ENCODE data around the gene FBXO28. TPM values are rescaled to one million over a fixed set of nuclear protein-coding genes. Genes with fewer than 3 reads are reported as not detected.
A peak's percentile ranks its signal among the peaks of the same experiment; 100 is the strongest.

The FBXO28 gene
- total and polyA plus RNA-seq, 4 donors = 6.8 to 27.4 (median 17.8) TPM

DNA sequence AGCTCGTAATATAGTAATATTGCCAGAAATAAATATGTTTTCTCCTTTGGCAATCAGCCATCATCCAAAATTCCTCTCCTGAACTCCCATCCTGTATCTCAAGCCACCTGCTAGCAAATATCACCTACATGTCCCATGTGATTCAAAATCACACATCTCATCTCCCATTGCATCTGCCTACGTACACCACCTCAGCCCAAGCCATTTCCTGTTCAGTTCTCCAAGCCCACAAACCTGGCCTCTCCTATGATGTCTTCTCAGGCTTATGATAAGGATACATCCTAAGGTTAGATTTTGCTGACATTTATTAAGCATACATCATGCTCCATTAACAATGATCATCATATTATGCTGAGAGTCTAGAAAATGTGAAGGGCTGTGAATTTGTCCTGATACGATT is 37.2 kb downstream of the FBXO28 start:
- Histone ChIP-seq H3K27ac (ENCODE audit: low read depth in 1 of 2, low read length in 2 of 2) (no peak overlapping the region), H3K4me3 (ENCODE audit: low read length in 2 of 2) (no peak overlapping the region), H3K4me1 (ENCODE audit: control insufficient read depth in 1 of 2, insufficient read depth in 2 of 2, low read length in 2 of 2) (no peaks in the 10 kb centered on the region), H3K27me3 (ENCODE audit: control insufficient read depth in 1 of 2, insufficient read depth in 2 of 2, low read length in 1 of 2) (no peaks in the 10 kb centered on the region), H3K36me3 (ENCODE audit: control insufficient read depth in 1 of 2, insufficient read depth in 2 of 2, low read length in 1 of 2) (peaks cover 0 to 2% of the 10 kb centered on the region in 2 donors), H3K9me3 (ENCODE audit: control insufficient read depth, low read length) (no peaks in the 10 kb centered on the region)
- intact Hi-C loops (cut with DNase I) = no loop called here
- DNase-seq (no peak), ATAC-seq (ENCODE audit: low FRiP score) (no peak)
- 80 to 95% methylated on average over 3 of the region's 3 CpGs for WGBS, 2 donors

DNA sequence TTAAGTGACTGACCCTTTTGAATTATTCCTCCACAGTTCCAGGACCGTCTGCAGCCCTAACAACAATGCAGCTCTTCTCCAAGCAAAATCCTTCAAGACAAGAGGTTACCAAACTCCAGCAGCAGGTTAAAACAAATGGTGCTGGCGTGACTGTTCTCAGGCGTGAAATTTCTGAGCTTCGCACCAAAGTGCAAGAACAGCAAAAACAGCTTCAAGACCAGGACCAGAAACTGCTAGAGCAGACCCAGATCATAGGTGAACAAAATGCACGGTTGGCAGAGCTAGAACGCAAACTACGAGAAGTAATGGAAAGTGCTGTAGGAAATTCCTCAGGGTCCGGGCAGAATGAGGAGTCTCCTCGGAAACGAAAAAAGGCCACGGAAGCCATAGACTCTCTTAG is 43.4 kb downstream of the FBXO28 start:
- Histone ChIP-seq H3K4me3 (ENCODE audit: low read length in 2 of 2) (no peak overlapping the region), H3K27me3 (ENCODE audit: control insufficient read depth in 1 of 2, insufficient read depth in 2 of 2, low read length in 1 of 2) (no peaks in the 10 kb centered on the region), H3K36me3 (ENCODE audit: control insufficient read depth in 1 of 2, insufficient read depth in 2 of 2, low read length in 1 of 2) (peaks cover 0 to 10% of the 10 kb centered on the region in 2 donors), H3K27ac (ENCODE audit: low read depth in 1 of 2, low read length in 2 of 2) (no peak overlapping the region), H3K4me1 (ENCODE audit: control insufficient read depth in 1 of 2, insufficient read depth in 2 of 2, low read length in 2 of 2) (no peaks in the 10 kb centered on the region), H3K9me3 (ENCODE audit: control insufficient read depth, low read length) (no peaks in the 10 kb centered on the region)
- DNase-seq (no peak), ATAC-seq (ENCODE audit: low FRiP score) (no peak)
- intact Hi-C loops (cut with DNase I) = no loop called here
- 84 to 85% methylated on average over 11 of the region's 11 CpGs for WGBS, 2 donors

DNA sequence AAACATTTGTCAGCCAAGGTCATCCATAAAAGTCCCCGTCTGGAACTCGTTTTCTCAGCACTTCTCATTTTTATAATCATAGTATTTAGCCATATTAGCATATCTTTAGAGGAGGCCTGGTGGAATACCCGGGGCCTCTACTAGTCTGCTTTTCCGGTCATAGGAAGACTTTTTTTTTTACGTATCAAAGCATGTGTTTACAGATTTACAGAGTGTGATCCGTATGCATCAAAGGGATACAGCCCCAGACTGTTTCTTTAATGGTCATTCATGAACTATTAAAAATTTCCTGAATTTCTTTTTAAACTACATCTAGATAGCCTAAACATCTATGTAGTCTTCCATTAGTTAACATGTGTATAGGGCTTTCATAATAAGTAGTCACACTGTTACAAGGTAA is 45.6 kb downstream of the FBXO28 start:
- H3K27me3 ChIP-seq (ENCODE audit: control insufficient read depth in 1 of 2, insufficient read depth in 2 of 2, low read length in 1 of 2) = no peaks in the 10 kb centered on the region
- no peak for ATAC-seq (ENCODE audit: low FRiP score)
- H3K9me3 ChIP-seq (ENCODE audit: control insufficient read depth, low read length) = no peaks in the 10 kb centered on the region
- H3K4me1 ChIP-seq (ENCODE audit: control insufficient read depth in 1 of 2, insufficient read depth in 2 of 2, low read length in 2 of 2) = no peaks in the 10 kb centered on the region
- H3K27ac ChIP-seq (ENCODE audit: low read depth in 1 of 2, low read length in 2 of 2) = no peak overlapping the region
- no peak overlapping the region for H3K4me3 ChIP-seq (ENCODE audit: low read length in 2 of 2)
- intact Hi-C loops (cut with DNase I) = no loop called here
- DNase-seq = no peak
- H3K36me3 ChIP-seq (ENCODE audit: control insufficient read depth in 1 of 2, insufficient read depth in 2 of 2, low read length in 1 of 2) = peaks cover 0 to 7% of the 10 kb centered on the region in 2 donors
- 68 to 70% methylated on average over 6 of the region's 6 CpGs for WGBS, 2 donors

DNA sequence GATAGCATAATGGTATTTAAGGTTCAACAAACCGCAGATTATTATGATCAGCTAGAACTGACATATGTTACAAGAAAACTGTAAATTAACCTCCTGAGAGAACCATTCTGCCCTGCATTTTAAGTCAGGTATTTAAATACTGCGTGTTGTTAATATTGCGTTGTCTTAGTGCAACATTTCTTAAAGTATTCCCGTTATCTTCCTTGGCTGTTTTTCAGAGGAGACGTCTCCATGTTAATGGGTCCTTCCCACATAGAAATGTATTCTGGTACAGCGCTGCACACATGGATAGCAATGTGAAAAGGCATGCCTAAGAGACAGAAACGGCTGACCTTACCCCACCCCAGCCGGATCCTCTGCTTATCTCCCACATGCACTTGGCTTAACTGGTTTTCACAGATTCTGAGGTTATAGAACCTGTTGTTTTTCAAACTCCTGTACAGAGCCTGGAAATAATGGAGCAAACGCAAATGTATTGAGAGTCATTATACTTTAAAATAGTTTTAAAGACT is 46.3 kb downstream of the FBXO28 start:
- Histone ChIP-seq H3K36me3 (ENCODE audit: control insufficient read depth in 1 of 2, insufficient read depth in 2 of 2, low read length in 1 of 2) (peaks cover 0 to 7% of the 10 kb centered on the region in 2 donors), H3K4me1 (ENCODE audit: control insufficient read depth in 1 of 2, insufficient read depth in 2 of 2, low read length in 2 of 2) (no peaks in the 10 kb centered on the region), H3K9me3 (ENCODE audit: control insufficient read depth, low read length) (no peaks in the 10 kb centered on the region), H3K27ac (ENCODE audit: low read depth in 1 of 2, low read length in 2 of 2) (no peak overlapping the region), H3K27me3 (ENCODE audit: control insufficient read depth in 1 of 2, insufficient read depth in 2 of 2, low read length in 1 of 2) (no peaks in the 10 kb centered on the region), H3K4me3 (ENCODE audit: low read length in 2 of 2) (no peak overlapping the region)
- DNase-seq (no peak), ATAC-seq (ENCODE audit: low FRiP score) (no peak)
- intact Hi-C loops (cut with DNase I) = no loop called here
- WGBS, 2 donors = 89% methylated on average over 9 of the region's 9 CpGs

DNA sequence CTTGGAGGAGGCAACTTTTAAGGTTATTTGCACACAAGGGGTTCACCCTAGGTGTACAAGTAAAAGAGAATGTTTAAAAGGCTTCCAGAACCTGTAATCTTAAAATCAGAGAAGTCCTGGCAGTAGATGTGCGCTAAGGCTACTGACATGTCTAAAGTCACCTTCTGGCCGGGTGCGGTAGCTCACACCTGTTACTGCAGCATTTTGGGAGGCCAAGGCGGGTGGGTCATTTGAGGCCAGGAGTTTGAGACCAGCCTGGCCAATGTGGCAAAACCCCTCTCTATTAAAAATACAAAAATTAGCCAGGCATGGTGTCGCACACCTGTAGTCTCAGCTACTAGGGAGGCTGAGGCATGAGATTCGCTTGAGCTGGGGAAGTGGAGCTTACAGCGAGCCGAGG is 48.9 kb downstream of the FBXO28 start:
- WGBS, 2 donors = 97% methylated on average over 8 of the region's 8 CpGs
- no peak for ATAC-seq (ENCODE audit: low FRiP score)
- H3K4me1 ChIP-seq (ENCODE audit: control insufficient read depth in 1 of 2, insufficient read depth in 2 of 2, low read length in 2 of 2) = no peaks in the 10 kb centered on the region
- no peaks in the 10 kb centered on the region for H3K9me3 ChIP-seq (ENCODE audit: control insufficient read depth, low read length)
- H3K36me3 ChIP-seq (ENCODE audit: control insufficient read depth in 1 of 2, insufficient read depth in 2 of 2, low read length in 1 of 2) = peaks cover 0 to 3% of the 10 kb centered on the region in 2 donors
- intact Hi-C loops (cut with DNase I) = no loop called here
- no peak overlapping the region for H3K27ac ChIP-seq (ENCODE audit: low read depth in 1 of 2, low read length in 2 of 2)
- no peak overlapping the region for H3K4me3 ChIP-seq (ENCODE audit: low read length in 2 of 2)
- no peak for DNase-seq
- no peaks in the 10 kb centered on the region for H3K27me3 ChIP-seq (ENCODE audit: control insufficient read depth in 1 of 2, insufficient read depth in 2 of 2, low read length in 1 of 2)

DNA sequence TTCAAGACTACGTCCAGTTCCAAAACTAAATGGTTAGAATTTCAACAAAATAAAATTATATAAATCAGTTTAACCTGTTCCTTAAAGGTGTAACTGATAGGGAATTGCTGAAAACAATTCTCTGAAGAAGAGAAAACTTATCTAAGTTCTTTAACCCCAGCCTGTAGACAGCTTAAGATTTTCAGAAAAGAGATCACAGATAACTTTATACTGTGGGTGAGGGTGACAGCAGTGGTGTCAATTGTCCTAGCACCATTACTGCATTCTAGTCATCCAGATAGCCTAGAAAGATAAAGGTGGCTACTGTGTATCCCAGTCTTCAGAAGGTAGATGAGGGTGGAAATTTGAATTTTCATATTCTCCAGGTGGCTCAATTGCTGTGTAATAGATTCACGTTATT is 49.4 kb downstream of the FBXO28 start:
- Histone ChIP-seq H3K9me3 (ENCODE audit: control insufficient read depth, low read length) (no peaks in the 10 kb centered on the region), H3K27ac (ENCODE audit: low read depth in 1 of 2, low read length in 2 of 2) (no peak overlapping the region), H3K36me3 (ENCODE audit: control insufficient read depth in 1 of 2, insufficient read depth in 2 of 2, low read length in 1 of 2) (peaks cover 0 to 3% of the 10 kb centered on the region in 2 donors), H3K4me1 (ENCODE audit: control insufficient read depth in 1 of 2, insufficient read depth in 2 of 2, low read length in 2 of 2) (no peaks in the 10 kb centered on the region), H3K27me3 (ENCODE audit: control insufficient read depth in 1 of 2, insufficient read depth in 2 of 2, low read length in 1 of 2) (no peaks in the 10 kb centered on the region), H3K4me3 (ENCODE audit: low read length in 2 of 2) (no peak overlapping the region)
- DNase-seq (no peak), ATAC-seq (ENCODE audit: low FRiP score) (no peak)
- intact Hi-C loops (cut with DNase I) = no loop called here
- WGBS, 2 donors = 65 to 84% methylated on average over 2 of the region's 2 CpGs

DNA sequence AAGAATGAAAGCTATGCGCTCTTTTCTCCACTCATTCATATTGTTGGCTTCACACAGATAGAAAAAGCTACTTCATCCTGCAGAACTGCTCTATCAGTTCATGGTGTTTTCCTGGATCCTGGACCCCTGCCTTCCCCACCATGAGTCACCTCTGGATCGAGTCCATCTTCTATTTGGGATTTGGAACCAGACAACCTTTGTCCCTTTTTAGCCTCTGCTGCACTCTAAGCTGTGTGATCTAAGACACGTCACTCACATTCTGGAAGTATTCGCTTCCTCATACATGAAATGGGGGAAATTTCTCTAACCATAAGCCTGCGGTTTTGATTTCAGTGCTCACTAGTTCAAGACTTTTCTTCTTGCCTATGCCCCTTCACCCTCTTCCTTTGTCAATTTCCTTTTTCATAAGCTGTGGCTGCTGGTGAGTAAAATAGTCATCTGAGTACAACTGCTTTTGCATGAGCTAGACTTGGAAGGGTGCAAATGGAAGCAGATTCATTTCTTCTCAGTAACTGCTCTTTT is 55.0 kb downstream of the FBXO28 start:
- Histone ChIP-seq H3K4me1 (ENCODE audit: control insufficient read depth in 1 of 2, insufficient read depth in 2 of 2, low read length in 2 of 2) (peaks cover 0 to 5% of the 10 kb centered on the region in 2 donors), H3K27ac (ENCODE audit: low read depth in 1 of 2, low read length in 2 of 2) (peak overlapping the region in 1 of 2 donors; percentile 71), H3K36me3 (ENCODE audit: control insufficient read depth in 1 of 2, insufficient read depth in 2 of 2, low read length in 1 of 2) (no peaks in the 10 kb centered on the region), H3K4me3 (ENCODE audit: low read length in 2 of 2) (no peak overlapping the region), H3K9me3 (ENCODE audit: control insufficient read depth, low read length) (no peaks in the 10 kb centered on the region), H3K27me3 (ENCODE audit: control insufficient read depth in 1 of 2, insufficient read depth in 2 of 2, low read length in 1 of 2) (no peaks in the 10 kb centered on the region)
- intact Hi-C loops (cut with DNase I) = no loop called here
- WGBS, 2 donors = 1 to 2% methylated on average over 5 of the region's 5 CpGs
- DNase-seq (peak in 1 of 2 donors; percentile 56), ATAC-seq (ENCODE audit: low FRiP score) (peak; percentile 93)

DNA sequence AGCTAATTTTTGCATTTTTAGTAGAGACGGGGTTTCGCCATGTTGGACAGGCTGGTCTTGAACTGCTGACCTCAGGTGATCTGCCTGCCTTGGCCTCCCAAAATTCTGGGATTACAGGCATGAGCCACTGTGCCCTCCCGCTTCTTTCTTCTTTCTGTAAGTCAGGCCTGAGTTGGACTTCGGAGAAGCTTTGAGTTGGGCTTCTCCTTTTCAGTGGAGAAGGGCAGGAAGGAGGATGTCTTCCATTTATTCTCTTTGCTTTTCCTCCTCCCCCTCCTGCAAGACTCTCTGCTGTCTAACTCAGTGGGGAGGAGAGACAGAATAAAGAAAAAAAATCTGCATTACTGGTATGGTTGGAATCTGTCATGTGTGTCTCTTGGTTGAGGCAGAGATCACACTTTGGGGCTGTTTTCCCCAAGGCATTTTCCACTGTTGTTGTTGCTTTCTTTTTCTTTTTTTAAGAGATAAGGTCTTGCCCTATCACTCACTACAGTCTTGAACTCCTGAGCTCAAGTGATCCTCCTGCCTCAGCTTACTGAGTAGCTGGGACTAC is 55.9 kb downstream of the FBXO28 start:
- Histone ChIP-seq H3K4me3 (ENCODE audit: low read length in 2 of 2) (no peak overlapping the region), H3K27me3 (ENCODE audit: control insufficient read depth in 1 of 2, insufficient read depth in 2 of 2, low read length in 1 of 2) (no peaks in the 10 kb centered on the region), H3K36me3 (ENCODE audit: control insufficient read depth in 1 of 2, insufficient read depth in 2 of 2, low read length in 1 of 2) (no peaks in the 10 kb centered on the region), H3K9me3 (ENCODE audit: control insufficient read depth, low read length) (no peaks in the 10 kb centered on the region), H3K4me1 (ENCODE audit: control insufficient read depth in 1 of 2, insufficient read depth in 2 of 2, low read length in 2 of 2) (peaks cover 0 to 5% of the 10 kb centered on the region in 2 donors), H3K27ac (ENCODE audit: low read depth in 1 of 2, low read length in 2 of 2) (no peak overlapping the region)
- intact Hi-C loops (cut with DNase I) = no loop called here
- DNase-seq (no peak), ATAC-seq (ENCODE audit: low FRiP score) (no peak)
- 91 to 94% methylated on average over 4 of the region's 4 CpGs for WGBS, 2 donors

DNA sequence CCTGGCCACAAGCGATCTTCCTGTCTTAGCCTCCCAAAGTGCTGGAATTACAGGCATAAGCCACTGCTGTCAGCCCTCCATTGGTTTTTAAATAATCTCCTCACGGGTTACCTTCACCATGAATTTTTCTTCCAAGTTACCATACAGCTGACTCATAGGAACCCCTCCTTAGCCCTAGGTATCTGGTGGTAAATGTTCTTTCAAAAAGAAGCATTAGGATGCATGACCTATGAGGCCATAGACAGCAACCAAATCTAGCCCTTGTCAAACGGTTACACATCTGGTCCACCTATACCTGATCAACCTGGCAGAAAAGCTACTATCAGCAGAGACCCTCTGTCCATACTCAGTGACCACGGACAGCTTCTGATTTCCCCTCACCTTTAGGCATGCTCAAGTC is 56.4 kb downstream of the FBXO28 start:
- H3K4me1 ChIP-seq (ENCODE audit: control insufficient read depth in 1 of 2, insufficient read depth in 2 of 2, low read length in 2 of 2) = peaks cover 0 to 5% of the 10 kb centered on the region in 2 donors
- DNase-seq (no peak), ATAC-seq (ENCODE audit: low FRiP score) (no peak)
- H3K4me3 ChIP-seq (ENCODE audit: low read length in 2 of 2) = no peak overlapping the region
- intact Hi-C loops (cut with DNase I) = no loop called here
- H3K27ac ChIP-seq (ENCODE audit: low read depth in 1 of 2, low read length in 2 of 2) = no peak overlapping the region
- H3K27me3 ChIP-seq (ENCODE audit: control insufficient read depth in 1 of 2, insufficient read depth in 2 of 2, low read length in 1 of 2) = no peaks in the 10 kb centered on the region
- 92 to 94% methylated on average over 4 of the region's 4 CpGs for WGBS, 2 donors
- H3K36me3 ChIP-seq (ENCODE audit: control insufficient read depth in 1 of 2, insufficient read depth in 2 of 2, low read length in 1 of 2) = no peaks in the 10 kb centered on the region
- no peaks in the 10 kb centered on the region for H3K9me3 ChIP-seq (ENCODE audit: control insufficient read depth, low read length)

Measured in aorta (tissue), 5 donors.